ENCODE data around the gene CD81.

Gene CD81

DNA sequence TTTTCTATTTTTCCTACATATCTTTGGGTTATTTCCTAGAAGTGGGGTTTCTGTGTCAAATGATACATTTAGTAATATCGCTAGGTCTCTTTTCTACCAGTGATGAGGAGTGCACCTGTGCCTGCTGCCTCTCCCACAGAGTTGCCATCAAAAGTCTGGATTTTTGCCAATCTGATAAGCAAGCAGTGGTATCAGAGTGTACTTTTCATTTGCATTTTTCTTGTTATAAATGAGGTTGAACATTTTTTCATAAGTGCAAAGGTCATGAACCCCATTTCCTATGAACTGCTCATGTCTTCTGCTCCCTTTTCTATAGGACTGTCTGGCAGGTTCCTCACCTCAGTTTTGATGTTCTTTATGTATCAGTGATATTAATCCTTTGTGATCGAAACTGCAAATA lies 65.5 kb downstream of the CD81 start:
- no peak for DNase-seq

DNA sequence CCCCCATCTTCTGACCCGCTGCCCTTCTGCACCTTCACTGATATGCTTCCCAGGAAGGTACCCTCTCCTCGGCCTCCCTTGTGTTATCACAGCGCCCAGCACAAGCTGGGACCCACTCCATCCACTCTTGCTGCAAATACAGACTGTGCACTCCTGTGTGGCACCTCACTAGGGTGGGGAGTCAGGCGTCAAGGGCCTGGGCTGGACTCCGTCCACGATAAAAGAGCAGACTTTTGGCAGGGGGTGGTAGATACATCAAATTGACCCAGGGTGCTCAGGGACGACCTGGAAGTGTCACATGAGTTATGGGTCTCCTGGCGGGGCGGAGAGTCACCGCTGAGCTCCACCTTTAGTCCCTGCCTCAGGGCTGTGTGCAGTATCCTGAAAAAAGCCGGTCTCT lies 66.3 kb downstream of the CD81 start:
- no peak for DNase-seq

DNA sequence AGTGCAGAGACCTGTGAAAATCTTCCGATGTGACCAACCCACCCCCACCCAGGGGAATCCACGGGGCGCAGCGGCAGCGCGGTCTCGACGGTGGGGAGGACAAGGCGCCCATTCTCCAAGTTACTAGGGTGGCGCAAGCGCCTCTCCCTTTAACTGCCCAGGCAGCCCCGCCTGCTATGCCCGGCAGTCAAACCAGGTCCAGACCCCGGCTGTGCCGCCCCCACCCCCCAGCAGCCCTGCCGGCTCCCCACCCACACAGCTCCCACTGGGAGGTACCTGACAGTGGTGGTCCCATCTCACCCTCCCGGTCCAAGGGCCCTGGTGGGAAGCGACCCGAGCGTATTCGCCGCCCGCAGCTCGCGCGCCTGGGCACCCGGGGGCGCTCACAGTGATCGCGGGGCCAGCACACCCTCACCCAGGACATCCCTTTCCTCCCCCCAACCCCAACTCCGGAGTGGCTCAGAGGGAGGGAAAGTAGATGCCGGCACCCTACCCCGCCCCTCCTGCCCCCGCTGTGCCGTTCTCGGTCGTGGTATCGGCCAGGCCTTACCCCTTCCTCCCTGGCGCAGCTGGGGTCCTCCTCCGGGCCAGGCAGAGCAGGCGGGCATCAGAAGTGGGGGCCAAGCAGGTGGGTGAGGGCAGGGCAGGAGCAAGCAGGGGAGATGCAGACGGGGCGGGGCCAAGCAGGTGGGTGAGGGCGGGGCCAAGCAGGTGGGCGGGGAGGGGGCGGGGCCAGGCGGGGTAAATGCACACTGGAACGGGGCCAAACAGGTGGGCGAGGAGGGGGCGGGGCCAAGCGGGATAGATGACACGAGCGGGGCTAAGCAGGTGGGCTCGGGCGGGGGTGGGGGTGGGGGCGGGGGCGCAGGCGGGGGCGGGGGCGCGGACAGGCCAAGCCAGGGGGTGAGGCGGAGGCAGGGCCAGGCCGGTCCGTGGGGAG lies 67.0 kb downstream of the CD81 start, which contains the start of gene TRPM5:
TSS of gene TRPM5 (minus strand) at position 634 of the 940 bp plus-strand sequence. CDS start 21,478 bp downstream, outside the sequence.
- DNase-seq: no peak

DNA sequence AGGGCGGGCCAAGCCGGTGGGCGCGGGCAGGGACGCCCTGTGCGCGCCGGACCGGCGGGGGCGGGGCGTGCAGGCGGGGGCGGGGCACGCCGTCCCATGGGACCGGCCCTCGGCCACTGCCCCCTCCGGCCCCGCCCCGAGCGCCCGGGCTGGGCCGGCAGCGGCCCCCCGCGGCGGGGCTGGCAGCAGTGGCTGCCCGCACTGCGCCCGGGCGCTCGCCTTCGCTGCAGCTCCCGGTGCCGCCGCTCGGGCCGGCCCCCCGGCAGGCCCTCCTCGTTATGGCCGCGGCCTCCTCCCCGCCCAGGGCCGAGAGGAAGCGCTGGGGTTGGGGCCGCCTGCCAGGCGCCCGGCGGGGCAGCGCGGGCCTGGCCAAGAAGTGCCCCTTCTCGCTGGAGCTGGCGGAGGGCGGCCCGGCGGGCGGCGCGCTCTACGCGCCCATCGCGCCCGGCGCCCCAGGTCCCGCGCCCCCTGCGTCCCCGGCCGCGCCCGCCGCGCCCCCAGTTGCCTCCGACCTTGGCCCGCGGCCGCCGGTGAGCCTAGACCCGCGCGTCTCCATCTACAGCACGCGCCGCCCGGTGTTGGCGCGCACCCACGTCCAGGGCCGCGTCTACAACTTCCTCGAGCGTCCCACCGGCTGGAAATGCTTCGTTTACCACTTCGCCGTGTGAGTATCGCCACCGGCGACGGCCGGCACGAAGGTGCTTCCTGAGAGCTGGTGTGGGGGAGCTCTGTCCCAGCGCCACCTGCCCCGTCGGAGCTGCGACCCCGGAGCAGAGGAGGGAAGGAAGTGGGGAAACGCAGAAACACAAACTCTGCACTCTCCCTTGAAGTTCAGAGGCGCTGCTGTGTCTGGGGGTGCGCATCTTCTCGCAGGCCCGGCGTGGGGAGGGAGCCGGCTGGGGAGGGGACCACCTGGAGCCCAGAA lies 68.0 kb downstream of the CD81 start, which contains the start of gene KCNQ1:
TSS of gene KCNQ1 (plus strand) at position 188 of the 925 bp plus-strand sequence. CDS start at position 279, 91 bp downstream.
- no peak for DNase-seq

DNA sequence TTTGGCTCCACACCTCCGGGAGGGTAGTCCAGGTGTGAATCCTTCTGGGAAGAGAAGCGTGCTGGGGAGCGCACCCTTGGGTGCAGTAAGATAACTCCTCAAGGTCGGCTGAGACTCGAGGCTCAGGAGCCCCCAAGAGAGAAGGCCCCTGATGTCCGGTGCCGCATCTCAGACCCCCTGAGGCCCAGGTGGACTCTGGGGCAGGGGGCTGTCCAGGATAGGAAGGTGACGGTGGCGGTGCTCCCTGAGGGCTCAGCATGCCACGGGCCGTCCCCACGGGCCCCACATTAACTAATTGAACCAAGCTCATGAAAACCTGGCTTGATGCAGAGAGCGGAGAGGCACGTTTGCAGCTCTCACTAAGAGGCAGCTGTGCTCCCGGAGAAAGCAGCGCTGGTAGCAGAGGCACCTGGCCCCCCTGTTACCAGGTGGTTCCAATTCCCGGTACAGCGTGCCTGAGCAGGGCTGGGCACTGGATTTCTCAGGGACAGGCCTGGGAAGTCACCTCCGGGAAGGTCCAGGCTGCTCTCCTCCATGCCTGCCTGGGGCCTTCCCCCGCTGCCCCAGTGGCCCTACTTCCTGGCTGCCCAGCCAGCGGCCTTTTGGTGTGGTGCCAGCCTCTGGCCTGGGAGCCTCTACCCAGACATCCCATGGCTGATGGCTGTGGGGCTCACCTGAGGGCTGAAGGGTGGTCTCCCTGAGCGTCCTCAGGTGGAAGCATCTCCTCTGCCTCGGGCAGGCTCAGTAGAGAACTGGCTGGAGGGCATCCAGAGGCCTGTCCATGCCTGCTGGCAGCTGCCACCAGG lies 68.8 kb downstream of the CD81 start:
- no peak for DNase-seq

DNA sequence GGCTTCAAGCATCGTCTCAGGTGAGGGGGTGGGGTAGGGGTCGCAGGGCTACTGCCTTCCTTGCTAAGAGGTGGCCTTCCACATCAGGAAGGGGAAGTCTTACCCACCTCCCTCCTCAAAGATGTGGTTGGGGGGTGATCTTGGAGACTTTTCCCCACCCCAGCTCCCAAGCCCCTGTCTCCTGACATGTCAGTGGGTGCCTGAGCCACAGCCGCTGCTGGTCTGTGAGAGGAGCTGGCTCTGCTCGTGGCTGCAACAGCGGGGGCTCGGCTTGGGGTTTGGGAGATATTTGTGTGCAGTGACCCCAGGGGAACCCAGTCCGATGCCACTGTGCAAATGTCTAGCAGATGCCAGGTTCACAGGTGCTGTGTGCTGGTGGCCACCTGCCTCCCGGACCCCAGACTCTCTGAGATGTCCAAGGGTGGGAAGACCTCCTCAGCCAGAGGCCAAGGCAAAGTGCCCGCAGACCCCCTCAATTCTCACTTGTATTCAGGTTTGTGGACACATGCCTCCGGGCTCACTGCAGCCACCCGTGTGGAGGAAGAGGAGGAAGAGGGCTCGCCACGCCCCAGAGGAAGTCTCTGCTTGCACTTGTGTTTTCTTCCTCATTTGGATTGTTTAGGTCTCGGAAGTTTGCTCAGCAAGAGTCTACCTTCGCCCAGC lies 69.6 kb downstream of the CD81 start:
- no peak for DNase-seq
